HepG2 (cell line): ENCODE data around the gene RAB3D. TPM values are rescaled to one million over a fixed set of nuclear protein-coding genes. Genes with fewer than 3 reads are reported as not detected.

Experiments
- CHD2 ChIP-seq: IDR thresholded peaks from 2 replicates; pipeline ENCODE4 v1.6.1; 2011; ENCODE audit warnings: low read depth, low read length, improper control_type of control experiment
- DRAP1 ChIP-seq: IDR thresholded peaks from 2 replicates; pipeline ENCODE4 v1.6.1; 2016; ENCODE audit warnings: missing genetic modification reagents, missing compliant biosample characterization
- FOXA1 ChIP-seq, 2 experiments: fragments of 450-650 bp in 1 of 2; sonication (generic) in 1 of 2; formaldehyde crosslinking in 1 of 2; IDR thresholded peaks; 2 replicates each; pipeline versions ENCODE4 v1.4.0 to v1.6.1; 2016 to 2020; ENCODE audit warnings: missing genetic modification reagents in 1 of 2
- FOXP4 ChIP-seq: sonication (generic); formaldehyde crosslinking; IDR thresholded peaks from 2 replicates; pipeline ENCODE4 v1.4.0; 2020; ENCODE audit warnings: missing genetic modification reagents
- ISL2 ChIP-seq: sonication (generic); formaldehyde crosslinking; IDR thresholded peaks from 2 replicates; pipeline ENCODE4 v1.5.0; 2020; ENCODE audit warnings: missing genetic modification reagents
- KAT7 ChIP-seq: IDR thresholded peaks from 2 replicates; pipeline ENCODE4 v1.6.1; 2018; ENCODE audit warnings: borderline replicate concordance, missing compliant biosample characterization
- KAT8 ChIP-seq: IDR thresholded peaks from 2 replicates; pipeline ENCODE4 v1.6.1; 2016; ENCODE audit warnings: missing genetic modification reagents, missing compliant biosample characterization
- MED1 ChIP-seq: sonication (generic); formaldehyde crosslinking; IDR thresholded peaks from 2 replicates; pipeline ENCODE4 v1.4.0; 2020; ENCODE audit warnings: missing genetic modification reagents
- MZF1 ChIP-seq: sonication (generic); formaldehyde crosslinking; IDR thresholded peaks from 2 replicates; pipeline ENCODE4 v1.8.1; 2023; ENCODE audit warnings: mild to moderate bottlenecking, missing genetic modification reagents, borderline replicate concordance
- NFE2L2 ChIP-seq: fragments of 150-350 bp; IDR thresholded peaks from 2 replicates; pipeline ENCODE4 v1.6.1; 2014; ENCODE audit warnings: low read length
- SOX13 ChIP-seq, 3 experiments: fragments of 450-650 bp in 1 of 3; sonication (generic) in 1 of 3; formaldehyde crosslinking in 1 of 3; IDR thresholded peaks in 2 of 3; conservative IDR thresholded peaks in 1 of 3; 2 replicates each; pipeline versions ENCODE4 v1.5.0 to v1.6.1; 2016 to 2020; ENCODE audit warnings: antibody characterized with exemption in 1 of 3, mild to moderate bottlenecking in 1 of 3, missing compliant biosample characterization in 1 of 3, missing genetic modification reagents in 1 of 3, moderate library complexity in 1 of 3
- TCF7 ChIP-seq: sonication (generic); IDR thresholded peaks from 2 replicates; pipeline ENCODE4 v1.6.1; 2016; ENCODE audit warnings: antibody characterized with exemption, low read depth
- TCF7L2 ChIP-seq: IDR thresholded peaks from 2 replicates; pipeline ENCODE4 v1.6.1; 2011; ENCODE audit warnings: mild to moderate bottlenecking, low read depth, low read length, moderate library complexity
- TP53 ChIP-seq: sonication (generic); formaldehyde crosslinking; conservative IDR thresholded peaks from 2 replicates; pipeline ENCODE4 v1.4.0; 2020; ENCODE audit warnings: missing genetic modification reagents
- ZBTB8A ChIP-seq: sonication (generic); formaldehyde crosslinking; IDR thresholded peaks from 2 replicates; pipeline ENCODE4 v1.4.0; 2020; ENCODE audit warnings: mild to moderate bottlenecking, low read depth, missing genetic modification reagents, borderline replicate concordance
- ZNF879 ChIP-seq: sonication (generic); formaldehyde crosslinking; IDR thresholded peaks from 2 replicates; pipeline ENCODE4 v1.8.1; 2023; ENCODE audit warnings: missing genetic modification reagents
- polyA plus RNA-seq, 8 experiments: library from polyadenylated mRNA; depleted of rRNA in 3 of 8; stranded (reverse) in 7 of 8; unstranded in 1 of 8; fragments of >200 nt; fragmentation: Illumina TruSeq in 4 of 8; extraction: Trizol in 4 of 8; gene quantifications; 2 replicates each; pipeline versions ENCODE4 v1.2.1 to v1.2.3, GENCODE V29; 2011 to 2016; ENCODE audit warnings: low read depth in 4 of 8, missing spikeins in 1 of 8, mixed read lengths in 1 of 8; ENCODE audit not compliant: insufficient read depth in 1 of 8
- total RNA-seq, 5 experiments: library from RNA; depleted of rRNA; stranded (reverse); fragments of >200 nt; fragmentation: Illumina TruSeq; extraction: Trizol; gene quantifications; 2 replicates each; pipeline ENCODE4 v1.2.3, GENCODE V29; 2016; ENCODE audit warnings: low read depth in 1 of 5
- TF ChIP-seq, protein P1 (sequence below): sonication (generic); formaldehyde crosslinking; IDR thresholded peaks from 2 replicates; pipeline ENCODE4 v1.8.0; 2023; ENCODE audit warnings: mild to moderate bottlenecking, missing genetic modification reagents
- TF ChIP-seq, protein P2 (sequence below): sonication (generic); formaldehyde crosslinking; IDR thresholded peaks from 2 replicates; pipeline ENCODE4 v1.8.1; 2022; ENCODE audit warnings: low read depth, mild to moderate bottlenecking, missing genetic modification reagents
- TF ChIP-seq, protein P3 (sequence below): sonication (generic); formaldehyde crosslinking; IDR thresholded peaks from 2 replicates; pipeline ENCODE4 v1.4.0; 2020; ENCODE audit warnings: missing genetic modification reagents, borderline replicate concordance

The RAB3D gene
- total and polyA plus RNA-seq, 2 of the 13 experiments (the other 11 are each of a cell fraction or from before 2014, with no cell fraction given) = 2.0 to 16.1 TPM

DNA sequence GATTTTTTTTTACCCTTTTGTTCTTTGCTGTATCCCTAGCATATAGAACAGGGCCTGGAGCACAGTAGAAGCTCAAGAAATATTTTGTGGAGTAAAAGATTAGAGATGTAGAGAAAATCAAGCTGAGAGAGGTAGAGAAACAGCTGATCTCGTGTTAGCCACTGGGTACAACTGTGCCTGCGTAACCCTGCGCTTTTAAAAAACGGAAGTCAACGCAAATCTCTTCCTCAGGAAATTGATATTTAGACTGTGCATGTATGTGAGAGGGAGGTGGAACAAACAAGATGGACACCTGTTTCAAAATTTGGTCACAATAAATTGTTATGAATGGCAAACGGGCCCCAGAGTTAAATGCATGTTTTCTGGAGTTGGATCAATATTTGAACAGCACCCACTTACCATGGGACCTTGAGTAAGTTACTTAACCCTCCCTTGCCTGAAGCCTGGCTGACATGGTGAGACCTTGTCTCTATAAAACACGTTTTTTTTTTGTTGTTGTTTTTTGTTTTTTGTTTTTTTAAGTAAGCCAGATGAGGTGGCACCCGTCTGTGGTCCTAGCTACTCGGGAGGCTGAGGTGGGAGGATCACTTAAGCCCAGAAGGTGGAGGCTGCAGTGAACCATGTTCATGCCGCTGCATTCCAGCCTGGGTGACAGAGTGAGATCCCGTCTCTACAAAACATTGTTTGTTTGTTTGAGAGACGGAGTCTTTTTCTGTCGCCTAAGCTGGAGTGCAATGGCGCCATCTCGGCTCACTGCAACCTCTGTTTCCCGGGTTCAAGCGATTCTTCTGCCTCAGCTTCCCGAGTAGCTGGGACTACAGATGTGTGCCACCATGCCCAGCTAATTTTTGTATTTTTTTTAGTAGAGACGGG, 47.9 kb upstream of the RAB3D start (continued):
- TF ChIP-seq SOX13 (IDR thresholded peaks at IDR 0.05) = no peak
- peak in 1 of 2 experiments; percentile 45; a peak in 1 of 4 replicates for TF ChIP-seq SOX13 (CRISPR knock-in tag; conservative IDR thresholded peaks at IDR 0.05 in 1 of 2, IDR thresholded peaks at IDR 0.05 in 1 of 2)
- no peak for TF ChIP-seq NFE2L2
- TF ChIP-seq, protein P1, sequence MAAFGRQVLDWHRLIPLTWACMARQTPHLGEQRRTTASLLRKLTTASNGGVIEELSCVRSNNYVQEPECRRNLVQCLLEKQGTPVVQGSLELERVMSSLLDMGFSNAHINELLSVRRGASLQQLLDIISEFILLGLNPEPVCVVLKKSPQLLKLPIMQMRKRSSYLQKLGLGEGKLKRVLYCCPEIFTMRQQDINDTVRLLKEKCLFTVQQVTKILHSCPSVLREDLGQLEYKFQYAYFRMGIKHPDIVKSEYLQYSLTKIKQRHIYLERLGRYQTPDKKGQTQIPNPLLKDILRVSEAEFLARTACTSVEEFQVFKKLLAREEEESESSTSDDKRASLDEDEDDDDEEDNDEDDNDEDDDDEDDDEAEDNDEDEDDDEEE (CRISPR knock-in tag) = no peak
- TF ChIP-seq FOXA1 (IDR thresholded peaks at IDR 0.05) = no peak
- TF ChIP-seq FOXA1 (CRISPR knock-in tag; IDR thresholded peaks at IDR 0.05) = peak; percentile 24; the same call in 1 of the 2 replicates
- no peak for TF ChIP-seq ZBTB8A (CRISPR knock-in tag)
- TF ChIP-seq, protein P2, sequence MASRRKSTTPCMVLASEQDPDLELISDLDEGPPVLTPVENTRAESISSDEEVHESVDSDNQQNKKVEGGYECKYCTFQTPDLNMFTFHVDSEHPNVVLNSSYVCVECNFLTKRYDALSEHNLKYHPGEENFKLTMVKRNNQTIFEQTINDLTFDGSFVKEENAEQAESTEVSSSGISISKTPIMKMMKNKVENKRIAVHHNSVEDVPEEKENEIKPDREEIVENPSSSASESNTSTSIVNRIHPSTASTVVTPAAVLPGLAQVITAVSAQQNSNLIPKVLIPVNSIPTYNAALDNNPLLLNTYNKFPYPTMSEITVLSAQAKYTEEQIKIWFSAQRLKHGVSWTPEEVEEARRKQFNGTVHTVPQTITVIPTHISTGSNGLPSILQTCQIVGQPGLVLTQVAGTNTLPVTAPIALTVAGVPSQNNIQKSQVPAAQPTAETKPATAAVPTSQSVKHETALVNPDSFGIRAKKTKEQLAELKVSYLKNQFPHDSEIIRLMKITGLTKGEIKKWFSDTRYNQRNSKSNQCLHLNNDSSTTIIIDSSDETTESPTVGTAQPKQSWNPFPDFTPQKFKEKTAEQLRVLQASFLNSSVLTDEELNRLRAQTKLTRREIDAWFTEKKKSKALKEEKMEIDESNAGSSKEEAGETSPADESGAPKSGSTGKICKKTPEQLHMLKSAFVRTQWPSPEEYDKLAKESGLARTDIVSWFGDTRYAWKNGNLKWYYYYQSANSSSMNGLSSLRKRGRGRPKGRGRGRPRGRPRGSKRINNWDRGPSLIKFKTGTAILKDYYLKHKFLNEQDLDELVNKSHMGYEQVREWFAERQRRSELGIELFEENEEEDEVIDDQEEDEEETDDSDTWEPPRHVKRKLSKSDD (CRISPR knock-in tag) = no peak
- no peak for TF ChIP-seq CHD2
- TF ChIP-seq KAT7 = no peak
- TF ChIP-seq MZF1 = no peak
- TF ChIP-seq KAT8 (CRISPR knock-in tag) = 0 out of 2 replicates have a peak, but pooled peaks have one; percentile 13
- TF ChIP-seq TCF7L2 = no peak
- no peak for TF ChIP-seq DRAP1 (CRISPR knock-in tag)
- TF ChIP-seq FOXP4 (CRISPR knock-in tag) = peak; percentile 61
- no peak for TF ChIP-seq TP53 (CRISPR knock-in tag)
- no peak for TF ChIP-seq MED1
- TF ChIP-seq, protein P3, sequence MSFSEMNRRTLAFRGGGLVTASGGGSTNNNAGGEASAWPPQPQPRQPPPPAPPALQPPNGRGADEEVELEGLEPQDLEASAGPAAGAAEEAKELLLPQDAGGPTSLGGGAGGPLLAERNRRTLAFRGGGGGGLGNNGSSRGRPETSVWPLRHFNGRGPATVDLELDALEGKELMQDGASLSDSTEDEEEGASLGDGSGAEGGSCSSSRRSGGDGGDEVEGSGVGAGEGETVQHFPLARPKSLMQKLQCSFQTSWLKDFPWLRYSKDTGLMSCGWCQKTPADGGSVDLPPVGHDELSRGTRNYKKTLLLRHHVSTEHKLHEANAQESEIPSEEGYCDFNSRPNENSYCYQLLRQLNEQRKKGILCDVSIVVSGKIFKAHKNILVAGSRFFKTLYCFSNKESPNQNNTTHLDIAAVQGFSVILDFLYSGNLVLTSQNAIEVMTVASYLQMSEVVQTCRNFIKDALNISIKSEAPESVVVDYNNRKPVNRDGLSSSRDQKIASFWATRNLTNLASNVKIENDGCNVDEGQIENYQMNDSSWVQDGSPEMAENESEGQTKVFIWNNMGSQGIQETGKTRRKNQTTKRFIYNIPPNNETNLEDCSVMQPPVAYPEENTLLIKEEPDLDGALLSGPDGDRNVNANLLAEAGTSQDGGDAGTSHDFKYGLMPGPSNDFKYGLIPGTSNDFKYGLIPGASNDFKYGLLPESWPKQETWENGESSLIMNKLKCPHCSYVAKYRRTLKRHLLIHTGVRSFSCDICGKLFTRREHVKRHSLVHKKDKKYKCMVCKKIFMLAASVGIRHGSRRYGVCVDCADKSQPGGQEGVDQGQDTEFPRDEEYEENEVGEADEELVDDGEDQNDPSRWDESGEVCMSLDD (CRISPR knock-in tag) = no peak
- no peak for TF ChIP-seq TCF7
- TF ChIP-seq ISL2 (CRISPR knock-in tag) = 0 out of 2 replicates have a peak, but pooled peaks have one; percentile 24
- no peak for TF ChIP-seq ZNF879
